Measurements from ENCODE around the gene TBCC.
A peak's percentile ranks its signal among the peaks of the same experiment; 100 is the strongest.
"Not testable (repeated sequence)": the region's sequence is repeated elsewhere in the genome, so short reads cannot be mapped to it uniquely, and the experiment has no call there.

Gene TBCC

DNA sequence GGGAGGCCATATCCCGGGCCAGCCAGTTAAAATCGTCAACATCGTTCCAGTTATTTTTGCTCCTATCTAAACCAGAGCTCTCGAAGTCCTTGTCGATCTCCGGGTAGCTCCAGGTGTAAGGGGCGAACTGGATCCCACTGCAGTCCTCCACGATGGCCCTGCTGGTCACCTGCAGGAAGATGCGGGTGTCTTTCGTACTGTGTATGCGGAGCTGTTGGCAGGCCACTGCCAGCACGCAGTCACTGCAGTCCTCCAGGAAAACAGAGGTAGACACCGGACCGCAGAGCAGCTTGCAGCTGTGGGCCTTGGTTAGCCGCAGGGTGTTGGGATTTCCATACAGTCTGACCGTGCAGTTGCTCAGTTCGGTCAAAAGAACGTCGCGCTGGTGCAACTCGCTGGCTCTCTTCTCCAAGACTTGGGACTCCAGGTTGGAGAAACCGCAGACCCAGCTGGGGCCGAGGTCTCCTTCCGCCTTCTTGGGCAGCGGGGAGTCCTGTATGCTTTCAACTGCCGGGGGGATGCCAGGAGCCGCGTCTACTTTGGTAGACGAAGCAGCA, 742 bp downstream of the TBCC start:
- Histone ChIP-seq H3K36me3 (ENCODE audit: insufficient read depth, insufficient read length, low read length) (no peaks in the 10 kb centered on the region), H3K9me3 (ENCODE audit: insufficient read depth, low read length) (no peaks in the 10 kb centered on the region), H3K4me1 (ENCODE audit: insufficient read depth, insufficient read length) (peaks cover 5% of the 10 kb centered on the region), H3K27me3 (ENCODE audit: insufficient read depth, insufficient read length) (no peaks in the 10 kb centered on the region), H3K4me3 (ENCODE audit: insufficient read length, low read depth) (peak overlapping the region; percentile 85), H3K9ac (ENCODE audit: insufficient read length, low read depth) (peak overlapping the region; percentile 96)
- DNase-seq (ENCODE audit: low read depth, low spot score): no peak
- no peak for TF ChIP-seq SUZ12 (IDR thresholded peaks at IDR 0.05; ENCODE audit: extremely low read depth, insufficient read depth, insufficient read length)
- TF ChIP-seq YY1 (IDR thresholded peaks at IDR 0.05; ENCODE audit: insufficient read depth, insufficient read length): no peak
- TF ChIP-seq ZNF274 (IDR thresholded peaks at IDR 0.05; ENCODE audit: low read depth, low read length): no peak

DNA sequence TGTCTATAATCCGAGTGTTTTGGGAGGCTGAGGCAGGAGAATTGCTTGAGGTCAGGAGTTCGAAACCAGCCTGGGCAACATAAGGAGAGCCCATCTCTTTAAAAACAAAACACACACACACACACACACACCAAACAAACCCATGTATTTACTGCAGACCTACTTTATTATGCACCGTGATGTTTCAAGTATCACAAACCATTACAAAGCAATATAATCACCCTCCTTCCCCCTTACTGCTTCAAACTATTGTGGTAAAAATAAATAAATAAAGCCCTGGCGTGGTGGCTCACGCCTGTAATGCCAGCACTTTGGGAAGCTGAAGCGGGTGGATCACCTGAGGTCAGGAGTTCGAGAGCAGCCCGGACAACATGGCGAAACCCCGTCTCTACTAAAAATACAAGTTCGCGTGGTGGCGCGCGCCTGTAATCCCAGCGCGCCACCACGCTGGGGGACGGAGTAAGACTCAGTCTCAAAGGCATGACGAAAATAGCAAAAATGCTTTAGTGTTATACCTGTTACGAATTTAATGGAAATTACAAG, 1.5 kb downstream of the TBCC start:
- Histone ChIP-seq H3K9ac (ENCODE audit: insufficient read length, low read depth) (peak overlapping the region; percentile 96), H3K4me1 (ENCODE audit: insufficient read depth, insufficient read length) (peaks cover 5% of the 10 kb centered on the region), H3K9me3 (ENCODE audit: insufficient read depth, low read length) (no peaks in the 10 kb centered on the region), H3K27me3 (ENCODE audit: insufficient read depth, insufficient read length) (no peaks in the 10 kb centered on the region), H3K36me3 (ENCODE audit: insufficient read depth, insufficient read length, low read length) (no peaks in the 10 kb centered on the region), H3K4me3 (ENCODE audit: insufficient read length, low read depth) (peak overlapping the region; percentile 85)
- no peak for DNase-seq (ENCODE audit: low read depth, low spot score)
- TF ChIP-seq YY1 (IDR thresholded peaks at IDR 0.05; ENCODE audit: insufficient read depth, insufficient read length): no peak
- no peak for TF ChIP-seq SUZ12 (IDR thresholded peaks at IDR 0.05; ENCODE audit: extremely low read depth, insufficient read depth, insufficient read length)

DNA sequence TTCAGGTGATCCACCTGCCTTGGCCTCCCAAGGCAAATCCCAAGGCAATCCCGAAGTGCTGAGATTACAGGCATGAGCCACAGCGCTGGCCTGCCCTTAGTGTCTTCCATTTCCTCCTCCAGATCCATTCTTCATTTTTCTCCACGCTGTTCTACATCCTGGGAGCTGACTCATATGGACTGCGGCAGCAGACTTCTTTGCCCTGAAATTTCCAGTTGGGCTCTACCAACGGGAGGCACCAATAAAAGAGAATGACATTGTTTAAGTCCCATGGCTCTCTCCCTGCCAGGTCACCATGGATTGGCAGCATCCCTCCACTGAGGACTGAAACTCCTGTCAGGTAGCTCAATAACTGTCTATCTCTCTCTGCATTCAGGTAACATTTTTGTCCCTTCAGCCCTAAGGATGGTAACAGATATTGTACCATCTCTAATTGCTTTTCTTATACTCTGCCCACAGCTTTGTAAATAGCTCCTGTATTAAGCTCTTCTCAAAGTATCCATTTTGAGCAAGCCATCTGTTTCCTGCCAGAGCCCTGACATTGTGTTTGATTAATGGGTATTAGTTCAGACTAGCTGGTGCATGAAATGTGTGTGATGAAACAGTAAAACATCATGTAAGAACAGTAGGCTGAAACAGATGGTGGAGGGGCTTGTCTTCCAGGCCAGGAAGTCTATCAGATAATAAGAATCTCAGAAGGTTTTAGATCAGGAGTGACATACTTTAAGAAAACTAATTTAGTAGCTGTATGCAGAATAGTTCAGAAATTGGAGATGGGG, 3.6 kb downstream of the TBCC start:
- no peak for DNase-seq (ENCODE audit: low read depth, low spot score)
- Histone ChIP-seq H3K9ac (ENCODE audit: insufficient read length, low read depth) (no peak overlapping the region), H3K4me3 (ENCODE audit: insufficient read length, low read depth) (no peak overlapping the region), H3K27me3 (ENCODE audit: insufficient read depth, insufficient read length) (no peaks in the 10 kb centered on the region), H3K4me1 (ENCODE audit: insufficient read depth, insufficient read length) (no peaks in the 10 kb centered on the region), H3K9me3 (ENCODE audit: insufficient read depth, low read length) (no peaks in the 10 kb centered on the region), H3K36me3 (ENCODE audit: insufficient read depth, insufficient read length, low read length) (no peaks in the 10 kb centered on the region)
- no peak for TF ChIP-seq SUZ12 (IDR thresholded peaks at IDR 0.05; ENCODE audit: extremely low read depth, insufficient read depth, insufficient read length)
- no peak for TF ChIP-seq YY1 (IDR thresholded peaks at IDR 0.05; ENCODE audit: insufficient read depth, insufficient read length)
- TF ChIP-seq ZNF274 (IDR thresholded peaks at IDR 0.05; ENCODE audit: low read depth, low read length): no peak

DNA sequence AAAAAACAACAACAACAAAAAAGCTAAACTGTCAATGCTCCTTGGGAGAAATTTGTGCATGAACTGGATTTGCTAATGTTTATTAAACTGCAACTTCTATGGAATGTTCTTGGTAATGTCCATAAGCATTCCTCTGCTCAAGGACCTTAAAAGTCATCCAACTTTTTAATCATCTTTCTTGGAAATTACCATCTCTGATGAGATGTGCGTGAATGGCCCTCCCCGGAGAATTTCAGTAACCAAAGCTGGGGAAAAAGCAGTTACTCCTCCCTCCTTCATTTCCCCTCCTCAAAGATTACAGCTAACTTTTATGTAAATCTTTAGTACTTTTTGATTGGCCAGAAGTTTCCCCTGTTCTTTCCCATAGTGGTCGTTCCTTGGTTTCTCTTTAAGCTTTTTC, 5.2 kb downstream of the TBCC start:
- TF ChIP-seq ZNF274 (IDR thresholded peaks at IDR 0.05; ENCODE audit: low read depth, low read length) (no peak), SUZ12 (IDR thresholded peaks at IDR 0.05; ENCODE audit: extremely low read depth, insufficient read depth, insufficient read length) (no peak), YY1 (IDR thresholded peaks at IDR 0.05; ENCODE audit: insufficient read depth, insufficient read length) (no peak)
- Histone ChIP-seq H3K36me3 (ENCODE audit: insufficient read depth, insufficient read length, low read length) (no peaks in the 10 kb centered on the region), H3K4me1 (ENCODE audit: insufficient read depth, insufficient read length) (no peaks in the 10 kb centered on the region), H3K9ac (ENCODE audit: insufficient read length, low read depth) (no peak overlapping the region), H3K4me3 (ENCODE audit: insufficient read length, low read depth) (no peak overlapping the region), H3K9me3 (ENCODE audit: insufficient read depth, low read length) (no peaks in the 10 kb centered on the region), H3K27me3 (ENCODE audit: insufficient read depth, insufficient read length) (no peaks in the 10 kb centered on the region)
- DNase-seq (ENCODE audit: low read depth, low spot score): no peak

DNA sequence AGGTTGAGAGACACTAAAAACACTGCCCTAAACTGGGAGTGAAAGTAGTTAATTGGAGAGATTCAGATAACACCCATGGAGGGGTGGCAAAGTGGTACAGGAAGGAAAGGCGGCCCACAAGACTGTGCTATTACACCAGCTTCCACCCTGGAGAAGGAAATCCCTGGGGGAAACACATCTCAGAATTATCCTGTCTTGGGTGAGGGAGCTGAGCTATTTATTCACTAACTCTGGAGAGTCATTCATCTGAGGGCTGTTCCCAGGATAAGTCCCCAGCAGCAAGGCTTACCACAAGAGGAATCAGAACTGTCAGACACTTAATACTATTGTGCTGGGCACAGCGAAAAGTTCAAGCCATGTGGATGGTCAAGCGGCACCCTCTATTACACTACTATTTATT, 9.9 kb downstream of the TBCC start:
- Histone ChIP-seq H3K36me3 (ENCODE audit: insufficient read depth, insufficient read length, low read length) (no peaks in the 10 kb centered on the region), H3K9ac (ENCODE audit: insufficient read length, low read depth) (no peak overlapping the region), H3K27me3 (ENCODE audit: insufficient read depth, insufficient read length) (no peaks in the 10 kb centered on the region), H3K9me3 (ENCODE audit: insufficient read depth, low read length) (no peaks in the 10 kb centered on the region), H3K4me3 (ENCODE audit: insufficient read length, low read depth) (no peak overlapping the region), H3K4me1 (ENCODE audit: insufficient read depth, insufficient read length) (no peaks in the 10 kb centered on the region)
- DNase-seq (ENCODE audit: low read depth, low spot score): no peak
- TF ChIP-seq YY1 (IDR thresholded peaks at IDR 0.05; ENCODE audit: insufficient read depth, insufficient read length): no peak
- no peak for TF ChIP-seq ZNF274 (IDR thresholded peaks at IDR 0.05; ENCODE audit: low read depth, low read length)
- TF ChIP-seq SUZ12 (IDR thresholded peaks at IDR 0.05; ENCODE audit: extremely low read depth, insufficient read depth, insufficient read length): no peak

DNA sequence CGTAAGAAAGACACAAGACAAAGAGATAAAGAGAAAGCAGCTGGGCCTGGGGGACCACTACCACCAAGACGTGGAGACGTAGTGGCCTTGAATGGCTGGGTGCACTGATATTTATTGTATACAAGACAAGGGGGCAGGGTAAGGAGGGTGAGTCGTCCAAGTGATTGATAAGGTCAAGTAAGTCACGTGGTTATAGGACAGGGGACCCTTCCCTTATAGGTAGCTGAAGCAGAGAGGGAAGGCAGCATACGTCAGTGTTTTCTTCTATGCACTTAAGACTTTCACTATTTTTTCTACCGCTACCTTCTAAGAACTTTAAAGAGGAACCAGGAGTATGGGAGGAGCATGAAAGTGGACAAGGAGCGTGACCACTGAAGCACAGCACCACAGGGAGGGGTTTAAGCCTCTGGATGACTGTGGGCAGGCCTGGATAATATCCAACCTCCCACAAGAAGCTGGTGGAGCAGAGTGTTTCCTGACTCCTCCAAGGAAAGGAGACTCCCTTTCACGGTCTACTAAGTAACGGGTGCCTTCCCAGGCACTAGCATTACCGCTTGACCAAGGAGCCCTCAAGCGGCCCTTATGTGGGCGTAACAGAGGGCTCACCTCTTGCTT, 11.9 kb downstream of the TBCC start:
- not testable (repeated sequence) for H3K36me3 ChIP-seq (ENCODE audit: insufficient read depth, insufficient read length, low read length); H3K27me3 ChIP-seq (ENCODE audit: insufficient read depth, insufficient read length); H3K4me1 ChIP-seq (ENCODE audit: insufficient read depth, insufficient read length); H3K9ac ChIP-seq (ENCODE audit: insufficient read length, low read depth); H3K9me3 ChIP-seq (ENCODE audit: insufficient read depth, low read length); H3K4me3 ChIP-seq (ENCODE audit: insufficient read length, low read depth); DNase-seq (ENCODE audit: low read depth, low spot score)

DNA sequence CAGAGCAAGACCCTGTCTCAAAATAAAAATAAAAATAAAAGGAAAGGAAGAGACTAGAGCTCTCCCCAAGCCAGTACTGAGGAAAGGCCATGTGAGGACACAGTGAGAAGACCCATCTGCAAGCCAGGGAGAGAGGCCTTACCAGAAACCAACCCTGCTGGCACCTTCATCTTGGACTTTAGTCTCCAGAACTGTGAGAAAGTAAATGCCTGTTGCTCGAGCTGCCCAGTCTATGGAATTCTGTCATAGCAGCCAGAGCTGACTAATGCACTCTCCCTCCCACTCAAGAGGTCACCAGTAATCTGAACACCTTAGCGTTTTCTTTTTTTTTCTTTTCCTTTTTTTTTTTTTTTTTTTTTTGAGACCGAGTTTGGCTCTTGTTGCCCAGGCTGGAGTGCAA, 16.2 kb downstream of the TBCC start:
- H3K9me3 ChIP-seq (ENCODE audit: insufficient read depth, low read length): no peaks in the 10 kb centered on the region
- no peak for DNase-seq (ENCODE audit: low read depth, low spot score)
- H3K27me3 ChIP-seq (ENCODE audit: insufficient read depth, insufficient read length): no peaks in the 10 kb centered on the region
- TF ChIP-seq YY1 (IDR thresholded peaks at IDR 0.05; ENCODE audit: insufficient read depth, insufficient read length) (no peak), SUZ12 (IDR thresholded peaks at IDR 0.05; ENCODE audit: extremely low read depth, insufficient read depth, insufficient read length) (no peak), ZNF274 (IDR thresholded peaks at IDR 0.05; ENCODE audit: low read depth, low read length) (no peak)
- H3K9ac ChIP-seq (ENCODE audit: insufficient read length, low read depth): no peak overlapping the region
- H3K4me3 ChIP-seq (ENCODE audit: insufficient read length, low read depth): no peak overlapping the region
- H3K4me1 ChIP-seq (ENCODE audit: insufficient read depth, insufficient read length): no peaks in the 10 kb centered on the region
- H3K36me3 ChIP-seq (ENCODE audit: insufficient read depth, insufficient read length, low read length): no peaks in the 10 kb centered on the region

Measured in NT2/D1 (cell line).